Loucy (cell line): Measurements from ENCODE around the gene NCBP1.

Source experiments
- CTCF ChIP-seq: fragments of 200-600 bp; sonication (generic); conservative IDR thresholded peaks from 2 replicates; pipeline ENCODE4 v1.5.1; 2014; ENCODE audit warnings: mild to moderate bottlenecking, antibody characterized with exemption, low read length
- EZH2phosphoT487 ChIP-seq: fragments of 200-600 bp; IDR thresholded peaks from 2 replicates; pipeline ENCODE4 v1.6.1; 2018; ENCODE audit warnings: antibody characterized with exemption, mild to moderate bottlenecking, moderate library complexity, borderline replicate concordance

GRCh38 chr9:97617939-97618416 lies 15.6 kb upstream of the NCBP1 start:
- TF ChIP-seq CTCF, result no peak
- no peak for TF ChIP-seq EZH2phosphoT487
